Sigmoid colon (tissue), 7 donors: ENCODE measurements around the gene C14orf93. TPM values are rescaled to one million over a fixed set of nuclear protein-coding genes. Genes with fewer than 3 reads are reported as not detected.

Experiments used
- DNase-seq: peaks from one replicate; pipeline ENCODE4 v3.0.0-alpha.2; 2019
- H3K27ac ChIP-seq, 4 donors: fragments of 200-600 bp; sonication (generic); one replicate each; pipeline ENCODE4 v1.5.1; 2016 to 2019; ENCODE audit warnings: mild to moderate bottlenecking in 1 of 4
- H3K27me3 ChIP-seq, 3 donors: fragments of 200-600 bp; sonication (generic); one replicate each; pipeline ENCODE4 v1.5.1; 2019; ENCODE audit warnings: mild to moderate bottlenecking in 1 of 3
- H3K36me3 ChIP-seq, 4 donors: fragments of 200-600 bp; sonication (generic); one replicate each; pipeline ENCODE4 v1.5.1; 2016 to 2019
- H3K4me1 ChIP-seq, 4 donors: fragments of 200-600 bp; sonication (generic); one replicate each; pipeline ENCODE4 v1.5.1; 2017 to 2019
- H3K4me3 ChIP-seq, 4 donors: fragments of 200-600 bp; sonication (generic); one replicate each; pipeline ENCODE4 v1.5.1; 2017 to 2019; ENCODE audit warnings: mild to moderate bottlenecking in 2 of 4, moderate library complexity in 1 of 4
- H3K9me3 ChIP-seq, 4 donors: fragments of 200-600 bp in 3 of 4; sonication (generic) in 3 of 4; one replicate each; pipeline versions ENCODE4 v1.5.1 to v1.6.1; 2013 to 2019
- CTCF ChIP-seq, 4 experiments: fragments of 450-650 bp in 3 of 4; fragments of 200-600 bp in 1 of 4; IDR thresholded peaks; one replicate each; pipeline ENCODE4 v1.5.1; 2016 to 2019; ENCODE audit warnings: antibody characterized with exemption in 4 of 4, mild to moderate bottlenecking in 3 of 4, moderate library complexity in 2 of 4
- EP300 ChIP-seq, 4 donors: sonication (generic); formaldehyde crosslinking; IDR thresholded peaks; one replicate each; pipeline ENCODE4 v1.6.1; 2017; ENCODE audit warnings: antibody characterized with exemption in 4 of 4
- POLR2A ChIP-seq, 2 donors: fragments of 450-650 bp; IDR thresholded peaks; one replicate each; pipeline ENCODE4 v1.6.1; 2016; ENCODE audit warnings: antibody characterized with exemption in 2 of 2, mild to moderate bottlenecking in 2 of 2, moderate library complexity in 2 of 2
- POLR2AphosphoS5 ChIP-seq, 4 donors: sonication (generic); formaldehyde crosslinking; IDR thresholded peaks; one replicate each; pipeline ENCODE4 v1.6.1; 2017; ENCODE audit warnings: antibody characterized with exemption in 4 of 4
- WGBS, 2 donors: extraction: QIAGEN DNeasy Blood & Tissue Kit; methylation state at CpG; one replicate each; pipeline ENCODE4 v1.1.7; 2013; 5-methylcytosine and 5-hydroxymethylcytosine counted together
- intact Hi-C: fragments of 100-400 bp; cut with DNase I; formaldehyde crosslinking; loops from one replicate; pipeline ENCODE4 v1.15.1; 2023
- polyA plus RNA-seq, 3 donors: library from polyadenylated mRNA; stranded (reverse); fragments of 200-250 nt; gene quantifications; one replicate each; pipeline ENCODE4 v1.2.3, GENCODE V29; 2013
- total RNA-seq, 4 donors: library from RNA; depleted of rRNA; stranded (reverse); fragments of >200 nt; gene quantifications; one replicate each; pipeline ENCODE4 v1.1.0, GENCODE V29; 2016
- donor health status: healthy with polysubstance abuse.
- donor health status: Bipolar disorder and iron deficiency.
- donor health status: healthy.

The C14orf93 gene
- total and polyA plus RNA-seq, 7 donors, result 7.4 to 19.9 (median 10.6) TPM

- Histone ChIP-seq H3K4me3 (no peak overlapping the region), H3K36me3 (peaks cover 0 to 10% (median 0%) of the 10 kb centered on the region in 4 donors), H3K9me3 (no peaks in the 10 kb centered on the region), H3K4me1 (peaks cover 0 to 10% (median under 1%) of the 10 kb centered on the region in 4 donors), H3K27me3 (no peaks in the 10 kb centered on the region), H3K27ac (no peak overlapping the region)
- DNase-seq, result peak; percentile 45
- 82 to 89% methylated on average over 8 of the region's 8 CpGs for WGBS, 2 donors
- intact Hi-C loops, result loop anchor here (10.0 kb wide), 1 partner anchor 422 kb away; no protein-coding TSS in a partner anchor
- TF ChIP-seq POLR2AphosphoS5 (IDR thresholded peaks at IDR 0.05) (no peak), POLR2A (IDR thresholded peaks at IDR 0.05) (no peak), CTCF (IDR thresholded peaks at IDR 0.05) (no peak), EP300 (IDR thresholded peaks at IDR 0.05) (no peak)
Observed at GRCh38 chr14:22987291-22987690, 22.7 kb downstream of the C14orf93 start.

GRCh38 chr14:22986508-22987054, 23.4 kb downstream of the C14orf93 start:
- TF ChIP-seq POLR2AphosphoS5 (IDR thresholded peaks at IDR 0.05) (no peak), CTCF (IDR thresholded peaks at IDR 0.05) (peak; percentile 67 to 91 (median 90)), EP300 (IDR thresholded peaks at IDR 0.05) (no peak)
- Histone ChIP-seq H3K9me3 (no peaks in the 10 kb centered on the region), H3K36me3 (peaks cover 0 to 10% (median 0%) of the 10 kb centered on the region in 4 donors), H3K4me3 (no peak overlapping the region), H3K27ac (no peak overlapping the region), H3K4me1 (peaks cover 0 to 17% (median 5%) of the 10 kb centered on the region in 4 donors), H3K27me3 (peaks cover 0 to 1% (median 0%) of the 10 kb centered on the region in 3 donors)
- DNase-seq, result peak; percentile 94
- 25 to 30% methylated on average over 5 of the region's 5 CpGs for WGBS, 2 donors
- intact Hi-C loops, result loop anchor here (1.0 to 10.0 kb wide), 2 partner anchors 72 to 422 kb away; no protein-coding TSS in a partner anchor

GRCh38 chr14:22985894-22986507, 23.9 kb downstream of the C14orf93 start:
- Histone ChIP-seq H3K27ac (no peak overlapping the region), H3K4me1 (peaks cover 0 to 22% (median 9%) of the 10 kb centered on the region in 4 donors), H3K4me3 (no peak overlapping the region), H3K36me3 (peaks cover 0 to 10% (median 0%) of the 10 kb centered on the region in 4 donors), H3K27me3 (peaks cover 0 to 6% (median 0%) of the 10 kb centered on the region in 3 donors), H3K9me3 (no peaks in the 10 kb centered on the region)
- TF ChIP-seq EP300 (IDR thresholded peaks at IDR 0.05), result no peak
- TF ChIP-seq CTCF (IDR thresholded peaks at IDR 0.05), result no peak
- TF ChIP-seq POLR2A (IDR thresholded peaks at IDR 0.05), result no peak
- no peak for TF ChIP-seq POLR2AphosphoS5 (IDR thresholded peaks at IDR 0.05)
- 67 to 80% methylated on average over 2 of the region's 2 CpGs for WGBS, 2 donors
- no peak for DNase-seq
- intact Hi-C loops, result loop anchor here (1.0 to 10.0 kb wide), 2 partner anchors 72 to 421 kb away; no protein-coding TSS in a partner anchor

GRCh38 chr14:22984959-22985658, 24.8 kb downstream of the C14orf93 start:
- intact Hi-C loops, result loop anchor here (5.0 to 10.0 kb wide), 2 partner anchors 113 to 420 kb away; partner anchors contain the start of gene LRP10
- Histone ChIP-seq H3K36me3 (peaks cover 0 to 10% (median 0%) of the 10 kb centered on the region in 4 donors), H3K4me3 (no peak overlapping the region), H3K4me1 (peaks cover 0 to 31% (median 16%) of the 10 kb centered on the region in 4 donors), H3K27me3 (peaks cover 0 to 6% (median 0%) of the 10 kb centered on the region in 3 donors), H3K9me3 (no peaks in the 10 kb centered on the region), H3K27ac (no peak overlapping the region)
- DNase-seq, result no peak
- TF ChIP-seq EP300 (IDR thresholded peaks at IDR 0.05) (no peak), CTCF (IDR thresholded peaks at IDR 0.05) (no peak), POLR2AphosphoS5 (IDR thresholded peaks at IDR 0.05) (no peak), POLR2A (IDR thresholded peaks at IDR 0.05) (no peak)
- whole genome bisulfite sequencing, 2 donors, result 94 to 95% methylated on average over 6 of the region's 6 CpGs
